HepG2 (cell line): ENCODE data around the gene AKT2.

Experiments
- CBFB ChIP-seq: sonication (generic); formaldehyde crosslinking; IDR thresholded peaks from 2 replicates; pipeline ENCODE4 v1.4.0; 2020; ENCODE audit warnings: missing genetic modification reagents
- FIP1L1 ChIP-seq: fragments of 200-400 bp; formaldehyde crosslinking; IDR thresholded peaks from 2 replicates; pipeline ENCODE4 v1.6.1; 2018; ENCODE audit warnings: low read depth, mild to moderate bottlenecking, low read length, moderate library complexity, borderline replicate concordance; ENCODE audit not compliant: insufficient read depth
- HNF4G ChIP-seq, 2 experiments: sonication (generic) in 1 of 2; formaldehyde crosslinking in 1 of 2; IDR thresholded peaks; 2 replicates each; pipeline versions ENCODE4 v1.4.0 to v1.6.1; 2011 to 2020; ENCODE audit warnings: borderline replicate concordance in 2 of 2, low read depth in 2 of 2, mild to moderate bottlenecking in 2 of 2, low read length in 1 of 2, missing genetic modification reagents in 1 of 2, moderate library complexity in 1 of 2
- SP1 ChIP-seq, 2 experiments: fragments of 450-650 bp in 1 of 2; sonication (generic) in 1 of 2; formaldehyde crosslinking in 1 of 2; IDR thresholded peaks; 2 replicates each; pipeline versions ENCODE4 v1.4.0 to v1.6.1; 2016 to 2020; ENCODE audit warnings: missing genetic modification reagents in 1 of 2
- TBP ChIP-seq: sonication (generic); formaldehyde crosslinking; IDR thresholded peaks from 2 replicates; pipeline ENCODE4 v1.5.0; 2020; ENCODE audit warnings: missing genetic modification reagents
- ZBTB20 ChIP-seq: sonication (generic); formaldehyde crosslinking; IDR thresholded peaks from 2 replicates; pipeline ENCODE4 v1.8.1; 2023; ENCODE audit warnings: missing genetic modification reagents, low read depth, mild to moderate bottlenecking, borderline replicate concordance

GRCh38 chr19:40267601-40267997 lies 17.5 kb downstream of the AKT2 start:
- TF ChIP-seq FIP1L1 (no peak), SP1 (IDR thresholded peaks at IDR 0.05) (no peak), SP1 (CRISPR knock-in tag; IDR thresholded peaks at IDR 0.05) (no peak), ZBTB20 (CRISPR knock-in tag) (no peak), CBFB (CRISPR knock-in tag) (no peak), HNF4G (IDR thresholded peaks at IDR 0.05; ENCODE audit: borderline replicate concordance, low read depth, low read length) (no peak), HNF4G (CRISPR knock-in tag; IDR thresholded peaks at IDR 0.05; ENCODE audit: borderline replicate concordance, low read depth) (no peak), TBP (CRISPR knock-in tag) (no peak)
